Renal pelvis (tissue), 12 donors: Measurements from ENCODE around the gene PRSS8. TPM values are rescaled to one million over a fixed set of nuclear protein-coding genes. Genes with fewer than 3 reads are reported as not detected.
A peak's percentile ranks its signal among the peaks of the same experiment; 100 is the strongest.
"Not testable (repeated sequence)": the region's sequence is repeated elsewhere in the genome, so short reads cannot be mapped to it uniquely, and the experiment has no call there.

Experiments used
- DNase-seq: peaks from one replicate; pipeline ENCODE4 v3.0.0-alpha.2; 2013
- long read RNA-seq, 16 experiments: transcript quantifications; one replicate each; lab custom pipeline, GENCODE V29; 2026
- polyA plus RNA-seq, 3 donors: library from polyadenylated mRNA; unstranded; fragments of 120-200 nt; gene quantifications; one replicate each; pipeline ENCODE4 v1.2.1, GENCODE V29; 2013; ENCODE audit not compliant: insufficient read length in 3 of 3

PRSS8 gene
- 10 to 100 TPM; 74.4 to 91.2 (median 75.3) TPM for polyA plus RNA-seq
- long read RNA-seq, donor 1, partial matches to known transcripts = 44 of 51 reads
- long read RNA-seq, donor 1, other reads (novel, unspliced or antisense) = 7 of 51 reads
- long read RNA-seq, donor 2, partial matches to known transcripts = 26 of 53 reads
- long read RNA-seq, donor 2, other reads (novel, unspliced or antisense) = 27 of 53 reads
- long read RNA-seq, donor 3, partial matches to known transcripts = 27 of 54 reads
- long read RNA-seq, donor 3, other reads (novel, unspliced or antisense) = 27 of 54 reads
- long read RNA-seq, donor 4, partial matches to known transcripts = 16 of 54 reads
- long read RNA-seq, donor 4, other reads (novel, unspliced or antisense) = 38 of 54 reads
- long read RNA-seq, donor 5, partial matches to known transcripts = 18 of 30 reads
- long read RNA-seq, donor 5, other reads (novel, unspliced or antisense) = 12 of 30 reads
- long read RNA-seq, donor 6, partial matches to known transcripts = 28 of 56 reads
- long read RNA-seq, donor 6, other reads (novel, unspliced or antisense) = 28 of 56 reads
- long read RNA-seq, donor 7, partial matches to known transcripts = 84 of 110 reads
- long read RNA-seq, donor 7, other reads (novel, unspliced or antisense) = 24 of 110 reads
- long read RNA-seq, donor 8 = 0 reads
- long read RNA-seq, donor 9, partial matches to known transcripts = 91 of 119 reads
- long read RNA-seq, donor 9, other reads (novel, unspliced or antisense) = 28 of 119 reads
- long read RNA-seq, donor 10, partial matches to known transcripts = 79 of 105 reads
- long read RNA-seq, donor 10, other reads (novel, unspliced or antisense) = 24 of 105 reads
- long read RNA-seq, donor 11, partial matches to known transcripts = 30 of 39 reads
- long read RNA-seq, donor 11, other reads (novel, unspliced or antisense) = 9 of 39 reads
- long read RNA-seq, donor 12, partial matches to known transcripts = 27 of 55 reads
- long read RNA-seq, donor 12, other reads (novel, unspliced or antisense) = 27 of 55 reads
- long read RNA-seq, donor 13, partial matches to known transcripts = 17 of 25 reads
- long read RNA-seq, donor 13, other reads (novel, unspliced or antisense) = 8 of 25 reads
- long read RNA-seq, donor 14 = 0 reads
- long read RNA-seq, donor 15 = 0 reads
- long read RNA-seq, donor 16, partial matches to known transcripts = 39 of 67 reads
- long read RNA-seq, donor 16, other reads (novel, unspliced or antisense) = 28 of 67 reads

DNA sequence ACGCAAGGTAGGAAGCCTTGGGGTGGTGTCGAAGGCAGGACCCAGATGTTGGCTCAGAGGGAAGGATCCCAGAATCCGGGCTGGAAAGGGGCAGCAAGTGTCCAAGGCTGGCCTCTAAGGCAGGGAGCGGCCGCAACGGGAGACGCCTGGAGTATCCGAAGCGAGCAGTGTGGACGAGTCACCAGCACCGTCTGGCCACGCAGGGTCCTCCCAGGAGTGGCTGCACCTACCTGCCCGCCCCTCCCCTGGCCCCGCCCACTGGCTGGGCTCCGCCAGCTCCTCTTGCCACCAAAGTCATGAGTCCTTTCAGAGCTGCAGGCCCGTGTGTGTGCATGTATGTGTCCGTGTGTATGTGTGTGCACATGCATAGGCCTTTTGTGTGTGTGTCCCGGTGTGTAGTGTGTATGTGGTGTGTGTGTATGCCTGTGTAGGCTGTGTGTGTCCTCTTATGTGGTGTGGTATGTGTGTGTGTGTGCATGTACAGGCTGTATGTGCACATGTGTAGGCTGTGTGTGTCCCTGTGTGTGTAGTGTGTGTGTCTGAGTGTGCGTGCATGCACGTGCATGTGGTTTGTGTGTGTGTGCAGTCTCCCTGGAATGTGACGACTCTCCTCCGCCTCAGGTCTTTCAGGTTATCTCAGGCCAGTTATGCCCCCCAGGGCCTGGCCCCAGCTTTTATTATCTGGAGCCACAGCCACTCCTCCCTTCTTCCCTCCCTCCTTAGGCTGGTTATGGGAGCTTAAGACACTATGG, at the start of gene PRSS8:
PRSS8 (minus strand) TSS at position 193 of the 752 bp plus-strand sequence. CDS start 229 bp downstream, outside the sequence.
- DNase-seq = no peak

DNA sequence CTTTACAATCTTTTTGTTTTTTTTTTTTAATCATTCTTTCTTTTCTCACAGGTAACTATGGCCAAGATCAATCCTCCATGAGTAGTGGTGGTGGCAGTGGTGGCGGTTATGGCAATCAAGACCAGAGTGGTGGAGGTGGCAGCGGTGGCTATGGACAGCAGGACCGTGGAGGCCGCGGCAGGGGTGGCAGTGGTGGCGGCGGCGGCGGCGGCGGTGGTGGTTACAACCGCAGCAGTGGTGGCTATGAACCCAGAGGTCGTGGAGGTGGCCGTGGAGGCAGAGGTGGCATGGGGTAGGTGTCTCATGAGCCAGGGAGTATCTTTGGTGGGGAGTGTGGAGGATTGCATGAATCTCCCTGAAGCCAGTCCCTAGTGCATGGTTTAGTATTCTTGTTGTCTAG, 49.4 kb upstream of the PRSS8 start:
- DNase-seq = no peak

DNA sequence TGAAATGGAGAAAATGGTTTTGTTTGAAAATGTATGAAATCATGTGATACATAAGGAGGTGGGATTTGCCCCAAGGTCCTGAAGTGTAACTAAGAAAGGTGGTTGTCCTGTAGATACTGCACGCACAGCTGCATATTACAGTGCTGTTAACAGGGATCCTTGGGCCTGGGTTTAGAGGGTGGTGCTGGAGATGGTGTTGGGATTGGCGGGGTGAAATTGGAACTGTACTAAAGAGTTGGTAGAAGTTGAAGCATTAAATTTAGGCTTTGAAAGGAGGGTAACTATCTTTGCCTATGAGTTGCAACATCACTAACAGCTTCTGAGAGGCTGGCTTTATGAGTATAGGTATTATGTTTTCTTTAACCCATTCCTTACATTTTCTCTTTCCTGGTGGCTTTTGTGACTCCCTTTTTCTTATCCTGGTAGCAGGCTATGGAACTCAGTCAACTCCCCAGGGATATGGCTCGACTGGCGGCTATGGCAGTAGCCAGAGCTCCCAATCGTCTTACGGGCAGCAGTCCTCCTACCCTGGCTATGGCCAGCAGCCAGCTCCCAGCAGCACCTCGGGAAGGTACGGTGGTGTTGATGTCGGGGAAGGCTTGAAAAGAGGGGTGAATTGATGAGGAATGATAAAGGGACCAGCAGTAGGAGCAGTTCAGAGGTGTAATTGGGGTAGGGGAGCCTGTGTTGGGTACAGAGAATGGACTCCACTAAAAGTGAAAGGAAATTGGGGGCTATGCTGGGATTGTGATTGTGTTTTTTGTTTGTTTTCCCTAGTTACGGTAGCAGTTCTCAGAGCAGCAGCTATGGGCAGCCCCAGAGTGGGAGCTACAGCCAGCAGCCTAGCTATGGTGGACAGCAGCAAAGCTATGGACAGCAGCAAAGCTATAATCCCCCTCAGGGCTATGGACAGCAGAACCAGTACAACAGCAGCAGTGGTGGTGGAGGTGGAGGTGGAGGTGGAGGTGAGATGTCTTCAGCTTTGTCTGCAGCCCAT, 48.2 kb upstream of the PRSS8 start:
- no peak for DNase-seq

DNA sequence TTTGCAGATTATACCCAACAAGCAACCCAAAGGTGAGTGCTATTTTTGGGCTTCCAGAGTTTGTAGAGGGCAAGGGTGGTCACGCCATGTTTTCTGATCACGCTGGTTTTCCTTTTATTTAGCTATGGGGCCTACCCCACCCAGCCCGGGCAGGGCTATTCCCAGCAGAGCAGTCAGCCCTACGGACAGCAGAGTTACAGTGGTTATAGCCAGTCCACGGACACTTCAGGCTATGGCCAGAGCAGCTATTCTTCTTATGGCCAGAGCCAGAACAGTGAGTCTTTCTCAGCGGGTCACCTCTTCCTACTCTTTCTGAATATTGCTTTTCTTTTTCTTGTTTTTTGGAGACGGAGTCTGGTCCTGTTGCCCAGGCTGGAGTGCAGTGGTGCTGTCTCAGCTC, 46.9 kb upstream of the PRSS8 start:
- DNase-seq = no peak

DNA sequence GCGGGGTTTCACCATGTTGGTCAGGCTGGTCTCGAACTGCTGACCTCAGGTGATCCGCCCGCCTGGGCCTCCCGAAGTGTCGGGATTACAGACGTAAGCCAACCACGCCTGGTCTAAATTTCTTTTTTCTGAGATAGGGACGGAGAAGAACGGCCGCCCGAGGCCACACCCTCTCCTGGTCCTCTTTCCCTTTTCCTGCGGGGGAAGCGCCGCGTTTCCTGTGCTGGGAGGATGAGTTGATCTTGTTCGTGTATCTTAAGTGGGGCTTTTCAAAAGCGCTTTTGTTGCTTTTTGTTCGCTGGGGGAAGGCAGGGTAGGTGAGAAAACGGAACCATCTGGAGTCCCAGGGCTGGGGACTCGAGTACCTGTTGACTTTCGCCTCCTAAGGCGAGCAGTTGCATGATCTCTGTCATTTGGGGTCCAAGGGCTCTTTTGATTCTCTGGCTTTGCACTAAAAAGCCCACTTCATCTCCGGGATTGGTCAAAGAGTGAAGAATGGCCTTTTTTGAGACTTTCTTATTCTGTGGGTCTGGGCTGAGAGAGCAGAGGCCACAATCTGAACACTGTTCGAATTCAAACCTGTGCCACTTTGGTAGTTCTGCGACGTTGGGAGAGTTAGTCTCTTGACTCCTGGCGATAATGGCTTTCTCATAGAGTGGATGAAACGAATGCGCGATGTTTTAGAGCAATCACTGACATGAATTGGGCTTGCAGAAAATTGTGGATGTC, 45.7 kb upstream of the PRSS8 start:
- no peak for DNase-seq

DNA sequence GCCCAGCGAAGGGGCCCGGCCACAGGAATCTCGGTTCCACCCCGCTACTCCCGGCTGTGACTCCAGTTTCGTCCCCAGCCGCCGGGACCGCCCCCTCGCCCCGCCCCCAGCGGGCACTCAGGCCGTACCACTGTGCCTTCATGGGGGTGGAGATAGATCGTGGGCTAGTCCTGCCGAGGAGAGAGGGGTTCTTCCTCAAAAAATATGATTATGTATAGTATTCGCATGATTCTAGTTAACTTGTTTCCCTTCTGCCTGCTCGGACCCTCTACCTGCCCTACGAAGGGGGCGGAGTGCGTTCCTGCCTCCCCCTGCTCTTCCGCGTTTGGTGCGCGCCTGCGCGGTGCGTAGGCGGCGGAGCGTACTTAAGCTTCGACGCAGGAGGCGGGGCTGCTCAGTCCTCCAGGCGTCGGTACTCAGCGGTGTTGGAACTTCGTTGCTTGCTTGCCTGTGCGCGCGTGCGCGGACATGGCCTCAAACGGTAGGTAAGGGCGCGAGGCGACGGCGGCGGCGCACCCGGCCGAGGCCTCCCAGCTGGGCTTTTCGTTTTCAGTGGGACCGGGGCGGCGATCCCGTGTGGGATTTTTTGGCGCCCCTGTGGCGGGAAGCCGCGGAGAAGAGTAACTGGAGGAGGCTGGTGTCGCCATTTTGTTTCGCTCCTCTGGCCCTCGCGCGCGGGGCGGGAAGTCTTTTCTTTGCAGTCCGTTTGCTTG, 44.4 kb upstream of the PRSS8 start, which contains the start of gene FUS:
FUS (plus strand) TSS at position 393 of the 713 bp plus-strand sequence; CDS start at position 469, 76 bp downstream.
- peak; percentile 89 for DNase-seq

DNA sequence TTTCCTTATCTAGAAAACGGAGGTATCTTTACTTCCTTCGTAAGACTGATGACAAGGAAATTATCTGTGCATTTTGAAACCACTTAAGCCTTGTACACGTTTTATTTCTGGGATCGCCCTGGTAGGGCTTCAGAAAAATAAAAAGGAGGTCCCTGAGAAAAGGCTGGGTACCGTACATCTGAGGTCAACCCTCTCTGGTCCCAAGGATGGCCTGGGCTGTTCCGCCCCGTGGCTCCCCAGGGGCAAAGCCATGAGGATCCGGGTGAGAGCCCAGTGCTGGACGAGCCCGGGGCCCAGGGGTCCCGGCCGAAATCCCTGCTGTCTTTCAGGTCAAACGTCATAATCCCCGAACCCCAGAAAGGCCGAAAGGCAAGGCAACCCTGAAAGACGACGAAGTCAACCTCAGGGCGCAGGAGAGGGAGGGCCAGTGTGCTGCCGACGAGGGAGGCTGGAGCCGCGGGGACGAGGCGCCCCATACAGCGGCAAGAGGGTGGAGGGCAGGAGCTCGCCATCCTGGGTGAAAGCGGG, 43.8 kb upstream of the PRSS8 start:
- DNase-seq = no peak

DNA sequence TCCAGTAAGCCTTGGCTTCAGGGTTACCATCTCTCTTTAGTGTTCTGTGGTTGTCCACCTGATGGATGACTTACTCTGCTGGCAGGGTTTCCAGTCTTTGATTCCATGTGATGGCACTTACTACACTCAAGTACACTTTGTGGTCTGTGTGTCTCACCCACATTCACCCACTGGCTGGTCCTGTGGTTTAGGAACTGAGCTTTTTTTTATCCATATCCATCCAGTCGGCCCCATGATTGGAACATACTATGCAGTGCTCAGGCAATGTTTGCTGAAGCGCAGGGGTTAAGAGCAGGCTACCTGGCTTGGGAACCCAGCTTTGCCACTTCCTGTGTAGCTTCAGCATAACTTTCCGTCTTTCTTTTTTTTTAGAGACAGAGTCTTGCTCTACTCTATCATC, 41.6 kb upstream of the PRSS8 start:
- no peak for DNase-seq

DNA sequence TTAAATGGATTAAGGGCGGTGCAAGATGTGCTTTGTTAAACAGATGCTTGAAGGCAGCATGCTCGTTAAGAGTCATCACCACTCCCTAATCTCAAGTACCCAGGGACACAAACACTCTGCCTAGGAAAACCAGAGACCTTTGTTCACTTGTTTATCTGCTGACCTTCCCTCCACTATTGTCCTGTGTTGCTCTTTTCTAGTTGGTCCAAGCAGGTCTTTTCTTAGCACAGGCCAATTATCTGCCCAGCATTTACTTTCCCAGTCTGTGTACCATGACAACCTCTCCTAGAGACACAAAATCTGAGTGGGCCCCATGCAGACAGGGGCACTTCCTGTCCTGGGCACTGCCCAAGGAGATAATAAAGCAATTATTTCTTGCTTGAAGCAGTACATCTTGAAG, 34.5 kb upstream of the PRSS8 start:
- DNase-seq = not testable (repeated sequence)

DNA sequence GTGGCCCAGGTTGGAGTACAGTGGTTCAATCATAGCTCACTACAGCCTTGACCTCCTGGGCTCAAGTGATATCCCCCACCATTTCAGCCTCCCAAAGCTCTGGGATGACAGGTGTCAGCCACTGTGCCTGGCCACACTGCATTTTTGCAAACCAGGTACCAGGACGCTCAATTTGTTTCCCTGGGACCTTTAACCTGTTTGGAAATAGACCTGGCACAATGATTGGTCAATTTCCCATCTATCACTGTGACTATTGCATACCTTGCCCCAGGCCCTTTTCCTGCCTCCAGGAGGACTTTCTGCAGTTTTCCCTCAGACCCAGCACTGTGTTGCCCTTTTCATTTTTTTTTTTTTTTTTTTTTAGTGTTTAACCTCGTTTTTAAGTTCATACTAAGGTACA, 33.3 kb upstream of the PRSS8 start:
- DNase-seq = no peak

DNA sequence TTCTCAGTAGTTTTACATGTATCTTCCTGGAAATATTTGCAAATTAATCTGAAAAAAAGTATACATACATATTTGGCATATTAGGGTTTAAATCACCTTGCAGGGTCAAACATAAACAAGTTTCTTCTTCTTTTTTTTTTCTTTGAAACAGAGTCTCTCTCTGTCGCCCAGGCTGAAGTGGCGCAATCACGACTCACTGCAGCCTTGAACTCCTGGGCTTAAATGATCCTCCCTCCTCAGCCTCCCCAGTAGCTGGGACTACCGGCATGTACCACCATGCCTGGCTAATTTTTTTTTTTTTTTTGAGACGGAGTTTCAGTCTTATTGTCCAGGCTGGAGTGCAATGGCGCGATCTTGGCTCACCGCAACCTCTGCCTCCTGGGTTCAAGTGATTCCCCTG, 31.8 kb upstream of the PRSS8 start:
- DNase-seq = no peak

DNA sequence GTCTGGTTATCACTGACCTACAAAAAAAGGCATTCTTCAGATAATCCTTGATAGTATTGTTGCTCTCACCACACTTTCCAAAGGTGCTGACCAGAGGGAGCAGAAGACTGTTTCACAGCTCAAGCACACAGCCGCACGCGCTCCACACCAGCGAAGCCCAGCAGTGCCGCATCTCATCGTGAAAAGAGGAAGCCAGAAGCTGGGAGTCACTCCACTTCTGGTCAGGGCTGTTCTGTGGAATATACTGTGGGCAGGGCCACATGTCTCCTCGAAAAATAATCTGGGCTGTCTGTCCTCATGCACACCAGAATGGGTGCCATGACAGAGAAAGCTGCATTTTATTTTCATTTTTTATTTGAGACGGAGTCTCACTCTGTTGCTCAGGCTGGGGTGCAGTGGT, 21.6 kb upstream of the PRSS8 start:
- no peak for DNase-seq

DNA sequence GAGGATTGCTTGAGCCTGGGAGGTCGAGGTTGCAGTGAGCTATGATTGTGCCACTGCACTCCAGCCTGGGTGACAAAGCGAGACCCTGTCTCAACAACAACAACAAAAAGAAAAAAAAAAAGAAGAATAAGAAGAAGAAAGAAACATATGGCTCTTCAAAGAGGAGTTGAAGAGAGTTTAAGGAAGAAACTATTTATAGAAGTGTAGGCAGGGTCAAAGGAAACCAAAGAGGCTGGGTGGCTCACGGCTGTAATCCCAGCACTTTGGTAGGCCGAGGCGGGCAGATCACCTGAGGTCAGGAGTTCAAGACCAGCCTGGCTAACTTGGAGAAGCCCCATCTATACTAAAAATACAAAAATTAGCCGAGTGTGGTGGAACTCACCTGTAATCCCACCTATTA, 15.4 kb upstream of the PRSS8 start:
- not testable (repeated sequence) for DNase-seq

DNA sequence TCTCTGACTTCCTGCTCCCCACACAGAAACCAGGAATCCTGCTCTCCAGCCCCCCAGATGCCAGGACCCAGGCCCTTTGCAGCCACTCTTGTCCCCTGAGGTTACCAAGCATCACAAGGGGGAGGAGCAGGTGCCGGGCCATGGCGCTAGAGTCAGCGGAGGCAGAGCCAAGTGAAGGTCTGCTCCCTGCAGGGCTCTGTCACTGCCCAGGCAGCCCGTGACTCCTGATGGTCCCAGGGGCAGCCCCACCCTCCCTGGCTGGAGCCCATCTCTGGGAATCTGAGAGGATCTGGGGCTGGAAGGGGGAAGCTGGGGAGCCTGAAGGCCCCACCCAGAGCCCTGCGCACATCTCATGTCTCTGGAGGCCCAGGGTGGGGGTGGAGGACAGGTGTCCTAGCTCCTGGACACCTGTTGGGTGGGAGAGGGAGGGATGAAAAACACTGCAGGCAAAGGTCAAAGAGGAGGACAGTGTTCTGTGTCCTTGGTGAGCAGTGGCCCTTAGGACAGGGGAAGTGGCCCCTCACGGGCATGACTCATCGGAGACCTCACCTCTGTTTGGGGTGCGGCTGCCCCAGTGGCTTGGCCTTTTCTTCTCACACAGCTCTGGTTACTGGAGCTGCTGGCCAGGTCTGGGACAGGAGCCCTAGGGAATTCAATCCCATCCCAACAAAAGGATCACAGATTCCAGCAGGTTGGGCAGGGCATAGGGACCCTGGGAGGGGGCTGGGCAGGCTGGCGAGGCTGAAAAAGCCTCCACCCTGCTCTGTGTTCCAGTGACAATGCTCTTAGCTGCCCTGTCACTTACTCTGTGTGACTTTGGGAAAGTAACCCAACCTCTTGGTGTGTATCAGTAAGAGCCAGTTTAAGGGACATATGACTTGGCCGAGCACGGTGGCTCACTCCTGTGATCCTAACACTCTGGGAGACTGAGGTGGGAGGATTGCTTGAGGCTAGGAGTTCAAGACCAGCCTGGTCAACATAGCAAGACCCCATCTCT, 14.7 kb upstream of the PRSS8 start, which contains the start of gene PRSS36:
PRSS36 (minus strand) TSS at position 173 of the 997 bp plus-strand sequence; CDS start at position 142, 31 bp downstream.
- DNase-seq = no peak

DNA sequence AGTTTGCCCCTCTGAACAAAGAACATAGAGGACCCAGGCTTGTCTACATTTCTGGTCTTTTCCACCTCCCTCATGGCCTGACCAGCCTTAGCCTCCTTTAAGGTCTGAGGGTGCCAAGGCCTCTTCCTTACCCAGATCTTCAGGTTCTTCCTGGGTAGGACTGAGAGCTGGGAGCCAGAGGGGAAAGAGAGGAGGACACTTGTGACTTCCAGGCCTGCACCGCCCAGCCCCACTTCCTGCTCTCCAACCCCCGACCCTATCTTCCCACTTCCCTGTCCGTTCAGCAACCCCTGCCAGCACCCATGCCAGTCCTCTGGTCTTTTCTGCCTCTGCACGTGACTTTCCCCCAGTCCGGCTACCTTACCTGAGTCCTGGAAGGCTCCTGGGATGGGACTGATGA, 13.8 kb upstream of the PRSS8 start:
- no peak for DNase-seq

DNA sequence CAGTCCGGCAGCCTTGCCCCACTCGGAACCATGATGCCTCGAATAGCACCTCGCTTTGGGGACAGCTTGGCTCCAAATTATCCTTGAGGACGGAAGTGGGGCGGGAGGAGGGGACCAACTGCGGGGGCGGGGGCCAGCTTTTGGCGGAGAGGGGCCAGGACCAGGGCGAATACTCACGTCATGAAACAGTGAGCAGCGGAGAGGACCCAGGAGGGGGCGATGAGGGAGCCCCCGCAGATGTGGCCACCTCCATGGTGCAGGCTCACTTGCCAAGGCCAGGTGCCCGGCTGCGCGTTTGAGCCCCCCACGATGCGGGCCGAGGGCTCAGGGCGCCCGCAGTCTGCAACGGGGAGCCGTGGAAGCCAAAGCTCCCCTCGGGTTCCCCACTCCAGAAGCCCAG, 13.4 kb upstream of the PRSS8 start:
- DNase-seq = no peak

DNA sequence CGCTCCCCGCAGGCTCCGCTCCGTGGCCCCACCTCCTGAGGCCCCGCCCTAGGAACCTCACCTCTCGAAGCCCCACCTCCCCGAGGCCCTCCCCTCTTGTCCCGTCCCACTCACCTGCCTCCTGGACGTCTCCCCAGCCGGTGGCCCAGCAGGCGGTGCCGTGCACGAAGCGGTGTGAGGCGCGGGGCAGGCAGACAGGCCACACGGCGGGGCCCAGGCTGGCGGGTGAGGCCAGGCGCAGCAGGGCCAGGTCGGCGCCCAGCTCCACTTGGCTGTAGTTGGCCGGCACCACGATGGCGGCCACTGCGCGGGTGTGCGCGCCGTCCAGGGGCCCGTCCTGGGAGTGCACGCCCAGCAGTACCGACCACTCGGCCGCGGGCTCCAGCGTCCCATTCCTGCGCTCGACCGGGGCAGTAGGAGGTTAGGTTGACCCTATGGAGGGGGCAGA, 12.8 kb upstream of the PRSS8 start:
- DNase-seq = no peak
